HG03103 (cell line): ENCODE data around the gene TRAPPC12.
"Not testable (repeated sequence)": the region's sequence is repeated elsewhere in the genome, so short reads cannot be mapped to it uniquely, and the experiment has no call there.

Experiments
- ATAC-seq: cut with Tn5 transposase; IDR thresholded peaks from one replicate; pipeline ENCODE4 v1.9.1; 2021; ENCODE audit warnings: low read depth; ENCODE audit not compliant: unreplicated experiment

Gene TRAPPC12

GRCh38 chr2:3483227-3483985 is 103.9 kb downstream of the TRAPPC12 start:
- ATAC-seq = no peak

- ATAC-seq = no peak
Measured at GRCh38 chr2:3483986-3484960, 104.8 kb downstream of the TRAPPC12 start.

- ATAC-seq = no peak
Measured at GRCh38 chr2:3485166-3485565, 105.7 kb downstream of the TRAPPC12 start.

- no peak for ATAC-seq
Measured at GRCh38 chr2:3486047-3487027, 106.8 kb downstream of the TRAPPC12 start.

- no peak for ATAC-seq
Measured at GRCh38 chr2:3487028-3487425, 107.5 kb downstream of the TRAPPC12 start.

GRCh38 chr2:3487432-3487831 is 107.9 kb downstream of the TRAPPC12 start:
- no peak for ATAC-seq

GRCh38 chr2:3488061-3488531 is 108.6 kb downstream of the TRAPPC12 start:
- ATAC-seq = no peak

- ATAC-seq = no peak
Measured at GRCh38 chr2:3488855-3489763, 109.6 kb downstream of the TRAPPC12 start.

- ATAC-seq = no peak
Measured at GRCh38 chr2:3489764-3490115, 110.2 kb downstream of the TRAPPC12 start.

GRCh38 chr2:3490191-3491170 is 111.0 kb downstream of the TRAPPC12 start:
- no peak for ATAC-seq

- no peak for ATAC-seq
Measured at GRCh38 chr2:3491306-3491705, 111.8 kb downstream of the TRAPPC12 start.

- no peak for ATAC-seq
Measured at GRCh38 chr2:3491716-3492474, 112.4 kb downstream of the TRAPPC12 start.

- ATAC-seq = not testable (repeated sequence)
Measured at GRCh38 chr2:3492475-3492787, 112.9 kb downstream of the TRAPPC12 start.

GRCh38 chr2:3492951-3493614 is 113.6 kb downstream of the TRAPPC12 start:
- no peak for ATAC-seq

- ATAC-seq = no peak
Measured at GRCh38 chr2:3493615-3494007, 114.1 kb downstream of the TRAPPC12 start.

GRCh38 chr2:3494984-3495666 is 115.6 kb downstream of the TRAPPC12 start:
- ATAC-seq = no peak

GRCh38 chr2:3496708-3497080 is 117.2 kb downstream of the TRAPPC12 start:
- not testable (repeated sequence) for ATAC-seq
